A549 (cell line): ENCODE measurements around the gene RFLNA.

ENCODE experiments used
- CHD2 ChIP-seq: fragments of 150-350 bp; IDR thresholded peaks from 2 replicates; pipeline ENCODE4 v1.6.1; 2014; ENCODE audit warnings: low read length; ENCODE audit not compliant: partially characterized antibody
- EHF ChIP-seq: fragments of 250-450 bp; sonication (Bioruptor Pico); IDR thresholded peaks from 2 replicates; pipeline ENCODE4 v1.5.0; 2020; ENCODE audit warnings: mild to moderate bottlenecking
- EHMT2 ChIP-seq: fragments of 200-600 bp; sonication (generic); IDR thresholded peaks from 2 replicates; pipeline ENCODE4 v1.6.1; 2016; ENCODE audit warnings: antibody characterized with exemption, low read depth, mild to moderate bottlenecking, moderate library complexity
- EP300 ChIP-seq, 2 experiments: fragments of >200 bp; sonication (Bioruptor Twin); formaldehyde crosslinking; IDR thresholded peaks; 2 replicates in 1 of 2; 3 replicates in 1 of 2; pipeline ENCODE4 v1.6.1; 2016 to 2017
- RAD21 ChIP-seq, 2 experiments: fragments of >200 bp in 1 of 2; sonication (Bioruptor Twin) in 1 of 2; formaldehyde crosslinking in 1 of 2; IDR thresholded peaks in 1 of 2; conservative IDR thresholded peaks in 1 of 2; 2 replicates in 1 of 2; 3 replicates in 1 of 2; pipeline ENCODE4 v1.6.1; 2012 to 2018; ENCODE audit warnings: inconsistent platforms in 1 of 2
- ZFP36 ChIP-seq: fragments of 450-650 bp; IDR thresholded peaks from 2 replicates; pipeline ENCODE4 v1.6.1; 2014; ENCODE audit warnings: borderline replicate concordance; ENCODE audit not compliant: partially characterized antibody
- TF ChIP-seq, protein P1 (sequence below): fragments of >200 bp; sonication (Bioruptor Twin); formaldehyde crosslinking; IDR thresholded peaks from 3 replicates; pipeline ENCODE4 v1.5.1; 2016

DNA sequence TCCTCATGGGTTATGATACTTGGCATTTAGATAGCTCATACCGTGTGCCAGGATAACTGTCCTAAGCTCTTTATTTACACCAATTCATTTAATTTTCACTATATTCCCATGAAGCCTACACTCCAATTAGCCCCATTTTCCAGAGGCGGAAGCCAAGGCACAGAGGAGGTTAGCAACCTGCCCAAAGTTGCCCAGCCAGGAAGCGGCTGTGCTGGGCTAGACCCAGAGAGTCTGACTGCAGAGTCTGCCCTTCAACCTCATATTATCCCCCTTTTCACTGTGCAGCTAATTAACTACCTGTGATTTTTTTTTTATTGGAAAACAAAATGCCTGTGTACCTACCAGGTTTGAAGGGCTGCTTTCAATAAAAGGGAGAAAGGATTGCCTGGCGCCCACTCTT lies 2.5 kb downstream of the RFLNA start:
- TF ChIP-seq CHD2 (no peak), EHF (CRISPR knock-in tag) (no peak), EHMT2 (no peak), ZFP36 (no peak), EP300 (IDR thresholded peaks at IDR 0.05) (no peak), RAD21 (conservative IDR thresholded peaks at IDR 0.05 in 1 of 2, IDR thresholded peaks at IDR 0.05 in 1 of 2) (no peak)
- TF ChIP-seq, protein P1, sequence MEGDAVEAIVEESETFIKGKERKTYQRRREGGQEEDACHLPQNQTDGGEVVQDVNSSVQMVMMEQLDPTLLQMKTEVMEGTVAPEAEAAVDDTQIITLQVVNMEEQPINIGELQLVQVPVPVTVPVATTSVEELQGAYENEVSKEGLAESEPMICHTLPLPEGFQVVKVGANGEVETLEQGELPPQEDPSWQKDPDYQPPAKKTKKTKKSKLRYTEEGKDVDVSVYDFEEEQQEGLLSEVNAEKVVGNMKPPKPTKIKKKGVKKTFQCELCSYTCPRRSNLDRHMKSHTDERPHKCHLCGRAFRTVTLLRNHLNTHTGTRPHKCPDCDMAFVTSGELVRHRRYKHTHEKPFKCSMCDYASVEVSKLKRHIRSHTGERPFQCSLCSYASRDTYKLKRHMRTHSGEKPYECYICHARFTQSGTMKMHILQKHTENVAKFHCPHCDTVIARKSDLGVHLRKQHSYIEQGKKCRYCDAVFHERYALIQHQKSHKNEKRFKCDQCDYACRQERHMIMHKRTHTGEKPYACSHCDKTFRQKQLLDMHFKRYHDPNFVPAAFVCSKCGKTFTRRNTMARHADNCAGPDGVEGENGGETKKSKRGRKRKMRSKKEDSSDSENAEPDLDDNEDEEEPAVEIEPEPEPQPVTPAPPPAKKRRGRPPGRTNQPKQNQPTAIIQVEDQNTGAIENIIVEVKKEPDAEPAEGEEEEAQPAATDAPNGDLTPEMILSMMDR: no peak
